Measurements from ENCODE around the gene NEUROD2.
A peak's percentile ranks its signal among the peaks of the same experiment; 100 is the strongest.

The NEUROD2 gene

DNA sequence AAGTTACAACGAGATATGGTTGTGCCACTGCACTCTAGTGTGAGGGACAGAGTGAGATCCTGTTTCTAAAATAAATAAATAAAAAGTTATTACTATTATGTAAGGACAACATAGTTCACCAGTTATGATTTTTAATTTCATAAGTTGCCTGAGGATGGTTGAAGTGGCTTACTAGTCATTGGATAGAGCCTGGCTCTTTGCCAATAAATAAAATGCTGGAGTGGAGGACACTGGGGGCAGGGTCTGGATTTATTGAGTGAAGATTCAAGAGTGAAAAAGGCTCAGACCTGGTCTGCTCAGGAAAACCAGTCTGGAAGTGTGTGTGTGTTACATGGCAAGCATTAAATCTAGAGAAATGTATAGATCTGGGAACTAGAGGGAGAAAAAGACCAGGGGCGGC lies 31.3 kb upstream of the NEUROD2 start:
- no peaks in the 10 kb centered on the region for H3K27me3 ChIP-seq (ENCODE audit: insufficient read depth, low read depth, severe bottlenecking)
- no peak overlapping the region for H3K27ac ChIP-seq
- H3K9me3 ChIP-seq (ENCODE audit: severe bottlenecking), result no peaks in the 10 kb centered on the region
- peaks cover 27% of the 10 kb centered on the region for H3K36me3 ChIP-seq
- TF ChIP-seq, protein P1, sequence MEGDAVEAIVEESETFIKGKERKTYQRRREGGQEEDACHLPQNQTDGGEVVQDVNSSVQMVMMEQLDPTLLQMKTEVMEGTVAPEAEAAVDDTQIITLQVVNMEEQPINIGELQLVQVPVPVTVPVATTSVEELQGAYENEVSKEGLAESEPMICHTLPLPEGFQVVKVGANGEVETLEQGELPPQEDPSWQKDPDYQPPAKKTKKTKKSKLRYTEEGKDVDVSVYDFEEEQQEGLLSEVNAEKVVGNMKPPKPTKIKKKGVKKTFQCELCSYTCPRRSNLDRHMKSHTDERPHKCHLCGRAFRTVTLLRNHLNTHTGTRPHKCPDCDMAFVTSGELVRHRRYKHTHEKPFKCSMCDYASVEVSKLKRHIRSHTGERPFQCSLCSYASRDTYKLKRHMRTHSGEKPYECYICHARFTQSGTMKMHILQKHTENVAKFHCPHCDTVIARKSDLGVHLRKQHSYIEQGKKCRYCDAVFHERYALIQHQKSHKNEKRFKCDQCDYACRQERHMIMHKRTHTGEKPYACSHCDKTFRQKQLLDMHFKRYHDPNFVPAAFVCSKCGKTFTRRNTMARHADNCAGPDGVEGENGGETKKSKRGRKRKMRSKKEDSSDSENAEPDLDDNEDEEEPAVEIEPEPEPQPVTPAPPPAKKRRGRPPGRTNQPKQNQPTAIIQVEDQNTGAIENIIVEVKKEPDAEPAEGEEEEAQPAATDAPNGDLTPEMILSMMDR (IDR thresholded peaks at IDR 0.05; ENCODE audit: low read depth, low read length), result no peak
- H3K4me3 ChIP-seq (ENCODE audit: low read depth, low read length), result no peak overlapping the region
- DNase-seq, result no peak

DNA sequence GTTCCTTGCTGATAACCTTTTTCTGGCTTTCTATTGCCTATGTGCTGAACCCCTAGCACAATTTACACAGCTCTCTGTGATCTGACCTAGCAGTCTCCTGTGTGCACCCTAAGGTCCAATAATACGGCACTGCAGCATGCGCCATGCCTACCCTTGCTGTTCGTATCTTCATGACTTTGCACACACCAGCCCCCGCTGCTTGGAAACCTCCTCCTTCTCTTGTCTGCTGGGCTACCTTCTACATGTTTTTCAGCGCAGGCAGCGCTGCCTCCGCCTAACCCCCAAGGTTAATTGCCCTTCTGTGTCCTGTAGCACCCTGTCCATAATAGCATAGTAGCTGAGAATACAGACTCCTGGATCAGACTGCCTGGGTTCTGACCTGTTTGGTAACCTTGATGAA lies 30.6 kb upstream of the NEUROD2 start:
- DNase-seq, result no peak
- H3K27me3 ChIP-seq (ENCODE audit: insufficient read depth, low read depth, severe bottlenecking), result no peaks in the 10 kb centered on the region
- H3K27ac ChIP-seq, result no peak overlapping the region
- H3K9me3 ChIP-seq (ENCODE audit: severe bottlenecking), result no peaks in the 10 kb centered on the region
- H3K36me3 ChIP-seq, result peaks cover 27% of the 10 kb centered on the region
- no peak overlapping the region for H3K4me3 ChIP-seq (ENCODE audit: low read depth, low read length)
- TF ChIP-seq, protein P1 (IDR thresholded peaks at IDR 0.05; ENCODE audit: low read depth, low read length), result no peak

DNA sequence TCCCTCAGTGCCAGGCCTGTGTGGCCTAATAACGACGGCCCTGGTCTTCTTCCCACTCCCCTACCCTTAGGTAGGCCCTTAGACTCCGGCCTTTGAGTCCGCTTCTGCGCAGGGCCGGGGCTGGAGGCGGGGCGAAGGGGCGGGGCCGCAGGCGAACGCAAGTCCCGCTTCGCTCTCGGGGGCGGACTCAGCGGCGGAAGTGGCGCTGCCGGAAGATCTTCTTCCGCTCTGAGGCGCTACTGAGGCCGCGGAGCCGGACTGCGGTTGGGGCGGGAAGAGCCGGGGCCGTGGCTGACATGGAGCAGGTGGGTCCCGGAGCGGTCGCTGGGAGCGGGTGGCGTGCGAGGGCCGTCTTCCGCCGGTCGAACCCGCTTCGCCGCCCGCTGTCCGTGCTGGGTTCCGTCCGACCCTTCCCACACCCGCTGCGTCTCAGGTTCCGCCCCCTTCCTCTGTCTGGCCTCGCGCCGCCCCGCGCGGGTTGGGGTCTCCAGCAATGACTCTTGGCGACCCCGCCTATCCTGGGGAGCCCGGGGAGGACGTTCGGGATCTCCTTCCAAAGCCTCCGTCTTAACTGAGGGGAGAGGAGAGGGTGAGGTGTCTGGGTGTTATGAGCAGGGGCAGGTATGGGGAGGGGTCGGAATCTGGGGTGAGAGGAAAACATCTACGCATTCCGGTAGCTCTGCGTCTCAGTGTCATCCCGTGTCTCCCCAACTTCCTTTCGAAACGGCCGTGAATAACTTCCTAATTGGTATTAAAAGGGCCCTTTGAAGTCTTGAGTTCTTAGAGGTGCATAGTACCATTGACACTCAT lies 29.4 kb upstream of the NEUROD2 start, which contains the start of gene STARD3:
Gene STARD3, plus strand, starts transcription at position 218 of the 810 bp plus-strand sequence. CDS start 16,388 bp downstream, outside the sequence.
- H3K36me3 ChIP-seq, result peaks cover 27% of the 10 kb centered on the region
- TF ChIP-seq, protein P1 (IDR thresholded peaks at IDR 0.05; ENCODE audit: low read depth, low read length), result peak; percentile 31; the same call in 1 of the 2 replicates
- H3K4me3 ChIP-seq (ENCODE audit: low read depth, low read length), result peak within 1 kb of the TSS; percentile 95
- DNase-seq, result peak; percentile 97
- H3K9me3 ChIP-seq (ENCODE audit: severe bottlenecking), result no peaks in the 10 kb centered on the region
- peak within 1 kb of the TSS; percentile 94 for H3K27ac ChIP-seq
- H3K27me3 ChIP-seq (ENCODE audit: insufficient read depth, low read depth, severe bottlenecking), result no peaks in the 10 kb centered on the region

DNA sequence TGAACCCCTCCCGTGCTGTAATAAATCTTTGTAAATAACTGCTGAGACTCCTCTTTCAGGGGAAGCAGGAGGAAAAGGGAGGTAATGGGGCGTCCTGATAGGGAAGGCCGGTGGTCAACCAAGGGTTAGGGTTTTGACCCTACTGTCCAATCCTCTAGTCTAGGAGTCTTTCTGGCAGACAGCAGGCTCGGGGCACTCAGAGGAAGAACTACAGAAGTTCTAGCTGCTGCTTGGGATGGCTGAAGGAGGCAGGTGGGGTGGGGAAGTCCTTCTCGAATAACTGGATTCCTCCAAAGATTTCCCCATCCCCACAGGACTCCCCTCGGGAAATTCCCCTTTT lies 28.8 kb upstream of the NEUROD2 start:
- Histone ChIP-seq H3K4me3 (ENCODE audit: low read depth, low read length) (peak overlapping the region; percentile 95), H3K9me3 (ENCODE audit: severe bottlenecking) (no peaks in the 10 kb centered on the region), H3K36me3 (peaks cover 26% of the 10 kb centered on the region), H3K27ac (peak overlapping the region; percentile 94), H3K27me3 (ENCODE audit: insufficient read depth, low read depth, severe bottlenecking) (no peaks in the 10 kb centered on the region)
- TF ChIP-seq, protein P1 (IDR thresholded peaks at IDR 0.05; ENCODE audit: low read depth, low read length), result no peak
- DNase-seq, result no peak

DNA sequence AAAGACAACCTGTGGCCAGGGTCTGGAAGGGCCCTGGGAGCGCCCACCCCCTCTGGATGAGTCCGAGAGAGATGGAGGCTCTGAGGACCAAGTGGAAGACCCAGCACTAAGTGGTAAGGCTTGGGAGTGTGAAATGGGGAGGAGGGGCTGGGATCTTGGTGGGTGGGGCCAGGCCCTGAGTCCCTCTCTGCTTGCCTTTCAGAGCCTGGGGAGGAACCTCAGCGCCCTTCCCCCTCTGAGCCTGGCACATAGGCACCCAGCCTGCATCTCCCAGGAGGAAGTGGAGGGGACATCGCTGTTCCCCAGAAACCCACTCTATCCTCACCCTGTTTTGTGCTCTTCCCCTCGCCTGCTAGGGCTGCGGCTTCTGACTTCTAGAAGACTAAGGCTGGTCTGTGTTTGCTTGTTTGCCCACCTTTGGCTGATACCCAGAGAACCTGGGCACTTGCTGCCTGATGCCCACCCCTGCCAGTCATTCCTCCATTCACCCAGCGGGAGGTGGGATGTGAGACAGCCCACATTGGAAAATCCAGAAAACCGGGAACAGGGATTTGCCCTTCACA lies 28.0 kb upstream of the NEUROD2 start:
- DNase-seq, result peak; percentile 51
- no peak overlapping the region for H3K4me3 ChIP-seq (ENCODE audit: low read depth, low read length)
- no peaks in the 10 kb centered on the region for H3K9me3 ChIP-seq (ENCODE audit: severe bottlenecking)
- TF ChIP-seq, protein P1 (IDR thresholded peaks at IDR 0.05; ENCODE audit: low read depth, low read length), result no peak
- H3K27ac ChIP-seq, result no peak overlapping the region
- no peaks in the 10 kb centered on the region for H3K27me3 ChIP-seq (ENCODE audit: insufficient read depth, low read depth, severe bottlenecking)
- peaks cover 20% of the 10 kb centered on the region for H3K36me3 ChIP-seq
